Fibroblast of lung (primary cell): ENCODE results near the gene RABGAP1L. TPM values are rescaled to one million over a fixed set of nuclear protein-coding genes. Genes with fewer than 3 reads are reported as not detected.

ENCODE experiments used
- DNase-seq, 2 donors: peaks; one replicate each; pipeline versions ENCODE4 v3.0.0 to v3.0.0-alpha.2; 2010; ENCODE audit warnings: low read depth in 2 of 2
- H2AFZ ChIP-seq: 2 replicates; pipeline ENCODE4 v1.5.1; 2012; ENCODE audit warnings: low read length, control low read depth, inconsistent platforms
- H3K27ac ChIP-seq: 2 replicates; pipeline ENCODE4 v1.5.1; 2011; ENCODE audit warnings: low read length, control low read depth; ENCODE audit not compliant: insufficient read depth
- H3K27me3 ChIP-seq: 2 replicates; pipeline ENCODE4 v1.5.1; 2011; ENCODE audit warnings: mild to moderate bottlenecking, low read length; ENCODE audit not compliant: control insufficient read depth, insufficient read depth
- H3K36me3 ChIP-seq: 2 replicates; pipeline ENCODE4 v1.5.1; 2011; ENCODE audit warnings: low read length; ENCODE audit not compliant: control insufficient read depth, insufficient read depth
- H3K4me1 ChIP-seq: 2 replicates; pipeline ENCODE4 v1.5.1; 2011; ENCODE audit warnings: low read length; ENCODE audit not compliant: control insufficient read depth, insufficient read depth; ENCODE audit errors: extremely low read depth
- H3K4me2 ChIP-seq: 2 replicates; pipeline ENCODE4 v1.5.1; 2011; ENCODE audit warnings: low read length, control low read depth; ENCODE audit not compliant: insufficient read depth; ENCODE audit errors: extremely low read depth
- H3K4me3 ChIP-seq, 4 experiments: fragments of 200-600 bp in 1 of 4; sonication (generic) in 1 of 4; replicated peaks in 1 of 4; 2 replicates each; pipeline ENCODE4 v1.5.1; 2011 to 2016; ENCODE audit warnings: low read length in 4 of 4, low read depth in 3 of 4, mild to moderate bottlenecking in 3 of 4, control low read depth in 2 of 4, inconsistent platforms in 1 of 4, mixed read lengths in 1 of 4; ENCODE audit not compliant: insufficient read depth in 1 of 4; ENCODE audit errors: control extremely low read depth in 1 of 4
- H3K79me2 ChIP-seq: 2 replicates; pipeline ENCODE4 v1.5.1; 2012; ENCODE audit warnings: mild to moderate bottlenecking, low read length, inconsistent platforms; ENCODE audit not compliant: control insufficient read depth, insufficient read depth
- H3K9ac ChIP-seq: 2 replicates; pipeline ENCODE4 v1.5.1; 2011; ENCODE audit warnings: mild to moderate bottlenecking, low read length, control low read depth; ENCODE audit not compliant: insufficient read depth
- H3K9me3 ChIP-seq: 2 replicates; pipeline ENCODE4 v1.5.1; 2012; ENCODE audit warnings: low read depth, low read length; ENCODE audit not compliant: control insufficient read depth, insufficient read depth
- H4K20me1 ChIP-seq: 2 replicates; pipeline ENCODE4 v1.5.1; 2011; ENCODE audit warnings: low read length; ENCODE audit not compliant: control insufficient read depth, insufficient read depth; ENCODE audit errors: extremely low read depth
- EZH2 ChIP-seq: IDR thresholded peaks from 2 replicates; pipeline ENCODE4 v1.5.1; 2012; ENCODE audit warnings: low read length, control low read depth, mild to moderate bottlenecking; ENCODE audit errors: missing control alignments
- polyA plus RNA-seq, 2 donors: library from polyadenylated mRNA; depleted of rRNA in 1 of 2; stranded (reverse) in 1 of 2; unstranded in 1 of 2; fragments of >200 nt; gene quantifications; 2 replicates each; pipeline ENCODE4 v1.2.1, GENCODE V29; 2011 to 2012; ENCODE audit warnings: missing spikeins in 1 of 2
- total RNA-seq: library from RNA; depleted of rRNA; stranded (reverse); fragments of >200 nt; gene quantifications from 2 replicates; pipeline ENCODE4 v1.2.1, GENCODE V29; 2014
- TF ChIP-seq, protein P1 (sequence below), 2 donors: IDR thresholded peaks in 1 of 2; conservative IDR thresholded peaks in 1 of 2; 1 replicate in 1 of 2; 2 replicates in 1 of 2; pipeline ENCODE4 v1.5.1; 2011 to 2012; ENCODE audit warnings: low read length in 2 of 2, control low read depth in 1 of 2, inconsistent platforms in 1 of 2, low read depth in 1 of 2, mild to moderate bottlenecking in 1 of 2

RABGAP1L gene
- total and polyA plus RNA-seq, 2 donors (not counting 1 experiment from before 2014, with no cell fraction given) = 33.8 to 36.5 TPM

DNA sequence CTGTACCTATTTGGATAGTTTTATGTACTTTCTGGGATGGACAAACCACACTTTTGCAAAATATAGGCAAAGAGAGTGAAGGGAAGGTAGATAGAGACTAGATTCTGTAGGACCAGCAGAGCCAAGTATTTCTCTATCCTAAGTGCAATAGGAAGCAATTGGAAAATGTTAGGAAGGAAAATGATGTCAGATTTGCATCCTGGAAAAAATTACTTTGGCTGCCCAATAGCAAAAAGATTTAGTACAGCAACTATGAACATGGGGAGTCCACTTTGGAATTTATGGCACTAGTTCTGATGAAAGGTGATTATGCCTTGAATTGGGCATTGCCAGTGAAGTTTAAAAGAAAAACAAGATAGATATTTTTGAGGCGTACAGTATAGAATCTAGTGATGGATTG is 789.7 kb downstream of the RABGAP1L start:
- Histone ChIP-seq H3K36me3 (no peaks in the 10 kb centered on the region), H3K9ac (no peak overlapping the region), H3K4me1 (no peaks in the 10 kb centered on the region), H3K9me3 (no peaks in the 10 kb centered on the region), H3K27me3 (no peaks in the 10 kb centered on the region), H2AFZ (no peak overlapping the region), H3K4me3 (no peak overlapping the region), H3K79me2 (no peaks in the 10 kb centered on the region), H4K20me1 (no peaks in the 10 kb centered on the region), H3K27ac (no peak overlapping the region), H3K4me2 (no peak overlapping the region)
- DNase-seq = no peak
- TF ChIP-seq, protein P1, sequence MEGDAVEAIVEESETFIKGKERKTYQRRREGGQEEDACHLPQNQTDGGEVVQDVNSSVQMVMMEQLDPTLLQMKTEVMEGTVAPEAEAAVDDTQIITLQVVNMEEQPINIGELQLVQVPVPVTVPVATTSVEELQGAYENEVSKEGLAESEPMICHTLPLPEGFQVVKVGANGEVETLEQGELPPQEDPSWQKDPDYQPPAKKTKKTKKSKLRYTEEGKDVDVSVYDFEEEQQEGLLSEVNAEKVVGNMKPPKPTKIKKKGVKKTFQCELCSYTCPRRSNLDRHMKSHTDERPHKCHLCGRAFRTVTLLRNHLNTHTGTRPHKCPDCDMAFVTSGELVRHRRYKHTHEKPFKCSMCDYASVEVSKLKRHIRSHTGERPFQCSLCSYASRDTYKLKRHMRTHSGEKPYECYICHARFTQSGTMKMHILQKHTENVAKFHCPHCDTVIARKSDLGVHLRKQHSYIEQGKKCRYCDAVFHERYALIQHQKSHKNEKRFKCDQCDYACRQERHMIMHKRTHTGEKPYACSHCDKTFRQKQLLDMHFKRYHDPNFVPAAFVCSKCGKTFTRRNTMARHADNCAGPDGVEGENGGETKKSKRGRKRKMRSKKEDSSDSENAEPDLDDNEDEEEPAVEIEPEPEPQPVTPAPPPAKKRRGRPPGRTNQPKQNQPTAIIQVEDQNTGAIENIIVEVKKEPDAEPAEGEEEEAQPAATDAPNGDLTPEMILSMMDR (conservative IDR thresholded peaks at IDR 0.05 in 1 of 2, IDR thresholded peaks at IDR 0.05 in 1 of 2; ENCODE audit: low read depth in 1 of 2, low read length in 2 of 2) = no peak
- TF ChIP-seq EZH2 = no peak

DNA sequence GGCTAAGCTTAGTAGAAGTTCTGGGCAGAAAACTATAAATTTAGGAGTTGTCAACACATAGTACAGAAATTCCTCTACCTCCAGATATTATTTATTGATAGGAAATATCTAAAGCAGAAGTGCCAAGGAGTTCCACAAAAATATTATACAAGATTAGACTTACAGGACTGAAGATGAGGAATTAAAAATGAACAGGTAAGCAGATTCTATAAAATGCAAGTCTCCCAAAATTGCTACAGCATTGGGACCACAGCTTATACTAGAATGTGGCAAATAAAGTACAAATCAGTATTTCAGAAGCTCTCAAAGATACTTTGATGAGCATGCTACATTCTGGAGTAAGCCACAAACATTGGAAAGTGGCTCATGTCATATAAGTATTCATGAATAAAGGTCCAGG is 790.3 kb downstream of the RABGAP1L start:
- Histone ChIP-seq H2AFZ (no peak overlapping the region), H3K4me2 (no peak overlapping the region), H3K79me2 (no peaks in the 10 kb centered on the region), H3K4me3 (no peak overlapping the region), H4K20me1 (no peaks in the 10 kb centered on the region), H3K36me3 (no peaks in the 10 kb centered on the region), H3K9me3 (no peaks in the 10 kb centered on the region), H3K9ac (no peak overlapping the region), H3K27ac (no peak overlapping the region), H3K27me3 (no peaks in the 10 kb centered on the region), H3K4me1 (no peaks in the 10 kb centered on the region)
- no peak for DNase-seq
- TF ChIP-seq, protein P1 (conservative IDR thresholded peaks at IDR 0.05 in 1 of 2, IDR thresholded peaks at IDR 0.05 in 1 of 2; ENCODE audit: low read depth in 1 of 2, low read length in 2 of 2) = no peak

DNA sequence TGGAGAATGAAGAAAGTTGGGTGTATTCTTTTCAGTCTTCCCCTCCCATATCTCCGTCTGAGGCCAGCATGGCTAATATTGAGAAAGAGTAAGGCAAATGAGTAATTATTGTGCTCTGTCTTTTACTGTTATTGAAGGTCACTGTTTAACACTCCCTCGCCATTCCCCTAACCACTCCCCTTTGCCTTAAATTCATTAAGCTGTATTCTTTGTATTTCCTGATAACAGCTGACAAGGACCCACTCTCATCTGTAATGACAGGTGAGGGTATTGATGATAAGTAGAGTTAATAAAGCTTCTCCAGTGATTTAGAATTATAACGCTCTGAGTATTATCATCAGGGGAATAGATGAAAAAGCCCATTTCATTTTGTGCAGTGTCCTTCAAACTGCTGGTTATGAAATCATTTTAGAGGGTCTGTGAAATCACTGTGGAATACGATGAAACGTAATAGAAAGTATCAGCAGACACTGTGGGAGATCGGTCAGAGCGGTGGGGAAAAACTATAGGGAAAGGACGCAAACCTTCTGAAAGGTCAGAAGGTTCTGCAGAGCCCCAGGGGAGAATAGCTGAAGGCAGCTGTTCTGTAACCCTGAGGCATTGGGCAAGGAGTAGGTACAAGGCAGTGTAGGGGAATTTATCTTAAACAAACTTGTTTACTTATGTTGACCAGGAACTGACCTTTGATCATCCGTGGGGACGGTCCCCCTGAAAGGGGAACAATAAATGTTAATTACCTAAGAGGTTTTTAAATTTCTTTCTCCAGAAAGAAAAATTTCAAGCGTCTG is 794.2 kb downstream of the RABGAP1L start:
- no peak overlapping the region for H3K9ac ChIP-seq
- H4K20me1 ChIP-seq = no peaks in the 10 kb centered on the region
- H3K4me3 ChIP-seq = no peak overlapping the region
- H3K4me1 ChIP-seq = no peaks in the 10 kb centered on the region
- no peak overlapping the region for H3K27ac ChIP-seq
- no peak for DNase-seq
- no peaks in the 10 kb centered on the region for H3K79me2 ChIP-seq
- no peak for TF ChIP-seq EZH2
- TF ChIP-seq, protein P1 (conservative IDR thresholded peaks at IDR 0.05 in 1 of 2, IDR thresholded peaks at IDR 0.05 in 1 of 2; ENCODE audit: low read depth in 1 of 2, low read length in 2 of 2) = no peak
- no peaks in the 10 kb centered on the region for H3K9me3 ChIP-seq
- no peaks in the 10 kb centered on the region for H3K36me3 ChIP-seq
- no peak overlapping the region for H2AFZ ChIP-seq
- H3K4me2 ChIP-seq = no peak overlapping the region
- no peaks in the 10 kb centered on the region for H3K27me3 ChIP-seq
